Bronchial epithelial cell (primary cell): Measurements from ENCODE around the gene LMAN2. TPM values are rescaled to one million over a fixed set of nuclear protein-coding genes. Genes with fewer than 3 reads are reported as not detected.

Experiments
- DNase-seq: peaks from one replicate; pipeline ENCODE4 v3.0.0-alpha.2; 2010; ENCODE audit warnings: low read depth
- FAIRE-seq: peaks from 2 replicates; lab custom pipeline; 2011; peaks lifted over from hg19 to GRCh38; lab: Jason Lieb, UNC
- H3K27me3 ChIP-seq: 2 replicates; pipeline ENCODE4 v1.5.1; 2011; ENCODE audit warnings: low read length; ENCODE audit not compliant: control insufficient read depth, insufficient read depth
- H3K36me3 ChIP-seq: 2 replicates; pipeline ENCODE4 v1.5.1; 2011; ENCODE audit warnings: low read length; ENCODE audit not compliant: control insufficient read depth, insufficient read depth
- H3K4me3 ChIP-seq: 2 replicates; pipeline ENCODE4 v1.5.1; 2011; ENCODE audit warnings: mild to moderate bottlenecking, low read depth, low read length, control low read depth
- CTCF ChIP-seq: IDR thresholded peaks from 2 replicates; pipeline ENCODE4 v1.5.1; 2011; ENCODE audit warnings: mild to moderate bottlenecking, moderate library complexity, low read length, control low read depth, inconsistent platforms; ENCODE audit not compliant: insufficient read depth, severe bottlenecking
- total RNA-seq: library from RNA; depleted of rRNA; stranded (reverse); fragments of >200 nt; gene quantifications from 2 replicates; pipeline ENCODE4 v1.2.1, GENCODE V29; 2014

The LMAN2 gene
- total RNA-seq, 1 donor from 2014 or later: 362 TPM

GRCh38 chr5:177334155-177334551 is 17.3 kb downstream of the LMAN2 start:
- Histone ChIP-seq H3K4me3 (no peak overlapping the region), H3K27me3 (no peaks in the 10 kb centered on the region), H3K36me3 (peaks cover 49% of the 10 kb centered on the region)
- FAIRE-seq (no peak), DNase-seq (no peak)
- TF ChIP-seq CTCF: no peak

DNA sequence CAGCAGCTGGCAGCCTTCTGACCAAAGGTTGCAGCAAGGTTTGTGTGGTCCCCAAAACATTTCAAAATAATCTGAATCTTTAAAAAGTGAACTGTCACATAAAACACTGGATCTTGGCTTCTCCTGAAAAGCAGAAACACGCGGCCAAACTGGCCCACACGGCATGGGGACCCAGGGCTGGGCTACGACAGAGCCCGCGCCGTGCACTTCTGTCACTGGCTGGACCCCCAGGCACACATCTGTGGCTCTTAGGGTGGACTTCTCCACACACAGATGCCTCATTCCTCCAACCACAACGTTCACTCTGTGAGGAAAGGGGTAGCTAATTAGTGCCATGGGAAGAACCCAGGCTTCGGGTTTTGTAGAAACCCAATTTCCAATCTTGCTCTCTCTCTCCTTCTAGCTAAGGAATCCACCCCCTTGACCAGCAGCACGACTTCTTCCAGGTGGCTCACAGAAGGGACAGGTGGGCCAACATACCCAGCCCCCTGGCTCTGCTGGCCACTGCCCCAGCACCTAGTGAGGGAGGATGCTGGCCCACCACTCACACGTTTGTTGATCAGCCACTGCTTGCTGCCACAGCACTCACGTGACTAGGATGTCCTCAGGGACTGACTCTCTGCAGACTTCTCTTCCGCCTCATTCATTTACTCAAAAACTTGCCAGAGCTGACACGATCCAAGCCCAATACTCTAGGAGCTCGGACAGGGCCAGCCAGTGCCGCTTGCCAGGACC is 17.9 kb downstream of the LMAN2 start:
- Histone ChIP-seq H3K4me3 (no peak overlapping the region), H3K27me3 (no peaks in the 10 kb centered on the region), H3K36me3 (peaks cover 48% of the 10 kb centered on the region)
- TF ChIP-seq CTCF: no peak
- FAIRE-seq (no peak), DNase-seq (no peak)

- no peak for TF ChIP-seq CTCF
- Histone ChIP-seq H3K36me3 (peaks cover 45% of the 10 kb centered on the region), H3K27me3 (no peaks in the 10 kb centered on the region), H3K4me3 (no peak overlapping the region)
- no peak for DNase-seq
- FAIRE-seq: no peak
Observed at GRCh38 chr5:177332896-177333260, 18.6 kb downstream of the LMAN2 start.

GRCh38 chr5:177332031-177332895 is 19.2 kb downstream of the LMAN2 start:
- FAIRE-seq: no peak
- TF ChIP-seq CTCF: no peak
- Histone ChIP-seq H3K4me3 (no peak overlapping the region), H3K27me3 (no peaks in the 10 kb centered on the region), H3K36me3 (peaks cover 41% of the 10 kb centered on the region)
- no peak for DNase-seq

DNA sequence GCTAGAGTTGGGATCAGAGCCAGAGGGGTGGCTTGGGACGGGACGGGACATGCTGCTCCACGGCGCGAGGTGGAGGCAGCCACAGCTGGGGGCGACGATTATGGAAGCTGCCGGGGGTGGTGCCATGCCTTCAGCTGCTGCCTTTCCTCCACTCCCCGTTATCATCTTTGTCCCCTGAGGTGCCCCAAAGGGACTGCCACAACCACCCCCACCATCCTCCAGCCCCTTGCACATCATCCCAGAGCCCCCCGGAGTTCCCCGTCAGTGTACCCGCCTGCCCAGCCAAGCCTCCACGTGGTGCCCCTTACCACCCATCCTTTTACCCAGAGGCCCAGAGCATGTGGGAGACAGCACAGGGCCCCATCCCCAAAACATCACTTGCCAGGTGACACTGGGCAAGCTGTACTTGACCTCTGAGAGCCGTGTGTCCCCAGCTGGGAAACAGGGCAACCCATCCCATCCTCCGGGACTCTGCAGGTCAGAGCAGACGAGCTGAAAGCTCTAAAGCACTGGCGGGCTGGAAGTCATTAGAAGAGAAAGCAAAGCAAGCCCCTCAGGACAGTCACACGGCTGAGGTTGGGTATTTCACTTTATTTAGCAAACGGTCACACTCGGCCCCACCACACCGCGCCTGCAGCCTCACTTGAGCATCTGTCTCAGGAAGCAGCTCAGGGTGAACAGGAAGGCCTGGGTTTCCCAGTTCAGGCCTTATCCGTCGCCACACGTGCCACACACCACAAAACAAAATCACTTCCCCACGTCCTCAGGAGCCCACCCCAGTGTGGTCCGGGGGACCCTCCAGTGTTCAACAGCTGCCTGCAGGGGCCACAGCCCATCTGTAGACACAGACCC is 20.3 kb downstream of the LMAN2 start:
- peaks cover 39% of the 10 kb centered on the region for H3K36me3 ChIP-seq
- no peak for FAIRE-seq

More for the DNA sequence above, 20.3 kb downstream of the LMAN2 start:
- no peak overlapping the region for H3K4me3 ChIP-seq
- no peak for DNase-seq
- no peak for TF ChIP-seq CTCF
- H3K27me3 ChIP-seq: no peaks in the 10 kb centered on the region
